K562 (cell line): Measurements from ENCODE around the gene UFSP2. TPM values are rescaled to one million over a fixed set of nuclear protein-coding genes. Genes with fewer than 3 reads are reported as not detected.

Experiments
- ATAC-seq: fragments of 200-7000 bp; cut with Tn5 transposase; 3 replicates; pipeline ENCODE4 v1.9.1; 2020; ENCODE audit warnings: moderate library complexity
- BruUV-seq: library from RNA; stranded (reverse); fragments of 400-500 nt; replicated peaks from 2 replicates; lab custom pipeline; 2021; lab: Mats Ljungman, UMichigan
- CTCF ChIA-PET: fragments of 300-600 bp; formaldehyde crosslinking; extraction: SDS; loops from one replicate; lab custom pipeline; 2021; ENCODE audit warnings: low intra/inter-chr PET ratio; lab: Yijun Ruan, JAX
- POLR2A ChIA-PET: fragments of 300-600, 350-650 bp; sonication (Branson Sonifier 250); formaldehyde crosslinking; extraction: SDS; loops from one replicate; lab custom pipeline; 2021; ENCODE audit warnings: antibody characterized with exemption, inconsistent platforms; lab: Yijun Ruan, JAX
- DNase-seq, 4 experiments: peaks; one replicate each; pipeline versions ENCODE4 v3.0.0 to v3.0.0-alpha.2; 2011 to 2018; ENCODE audit warnings: low spot score in 3 of 4, mixed read lengths in 3 of 4; ENCODE audit errors: extremely low read depth in 1 of 4
- FAIRE-seq: peaks from 2 replicates; lab custom pipeline; 2011; peaks lifted over from hg19 to GRCh38; lab: Jason Lieb, UNC
- H2AFZ ChIP-seq: 2 replicates; pipeline ENCODE4 v1.6.0; 2011; ENCODE audit warnings: low read depth, low read length, control low read depth, inconsistent platforms
- H3K27ac ChIP-seq: fragments of 200-600 bp; 3 replicates; pipeline ENCODE4 v1.8.0; 2011; ENCODE audit warnings: low read depth, mild to moderate bottlenecking, control low read depth, inconsistent platforms, low read length, moderate library complexity, mixed read lengths; ENCODE audit errors: extremely low read depth
- H3K27me3 ChIP-seq, 2 experiments: fragments of 300-600 bp in 1 of 2; 2 replicates in 1 of 2; 3 replicates in 1 of 2; pipeline versions ENCODE4 v1.6.0 to v1.8.0; 2011; ENCODE audit warnings: inconsistent platforms in 2 of 2, low read length in 2 of 2, mild to moderate bottlenecking in 1 of 2, mixed read lengths in 1 of 2, moderate library complexity in 1 of 2; ENCODE audit not compliant: control insufficient read depth in 2 of 2, insufficient read depth in 2 of 2
- H3K36me3 ChIP-seq: fragments of 300-600 bp; 3 replicates; pipeline ENCODE4 v1.8.0; 2011; ENCODE audit warnings: mild to moderate bottlenecking, low read length, inconsistent platforms; ENCODE audit not compliant: control insufficient read depth, insufficient read depth
- H3K4me1 ChIP-seq, 2 experiments: fragments of 200-600 bp in 1 of 2; replicated peaks in 1 of 2; 2 replicates in 1 of 2; 3 replicates in 1 of 2; pipeline versions ENCODE4 v1.5.1 to v1.8.0; 2011; ENCODE audit warnings: inconsistent platforms in 2 of 2, low read length in 2 of 2, mild to moderate bottlenecking in 1 of 2, mixed read lengths in 1 of 2, moderate library complexity in 1 of 2; ENCODE audit not compliant: control insufficient read depth in 2 of 2, insufficient read depth in 2 of 2
- H3K4me2 ChIP-seq: 2 replicates; pipeline ENCODE4 v1.6.1; 2011; ENCODE audit warnings: low read length, control low read depth, inconsistent platforms, mixed read lengths; ENCODE audit not compliant: insufficient read depth
- H3K4me3 ChIP-seq: fragments of 200-600 bp; sonication (generic), shearing (Covaris generic); 2 replicates; pipeline ENCODE4 v1.5.1; 2016; ENCODE audit warnings: control low read depth, inconsistent platforms
- H3K79me2 ChIP-seq: fragments of 200-600 bp; 3 replicates; pipeline ENCODE4 v1.8.0; 2011; ENCODE audit warnings: low read length, inconsistent platforms; ENCODE audit not compliant: control insufficient read depth, insufficient read depth
- H3K9ac ChIP-seq, 2 experiments: 2 replicates each; pipeline versions ENCODE4 v1.6.0 to v1.6.1; 2011; ENCODE audit warnings: low read depth in 2 of 2, low read length in 2 of 2, control low read depth in 1 of 2, inconsistent platforms in 1 of 2, mild to moderate bottlenecking in 1 of 2, mixed read lengths in 1 of 2; ENCODE audit not compliant: insufficient read depth in 1 of 2
- H3K9me1 ChIP-seq: one replicate; pipeline ENCODE4 v1.6.0; 2011; ENCODE audit warnings: inconsistent platforms, mild to moderate bottlenecking, low read length, moderate library complexity; ENCODE audit not compliant: control insufficient read depth, insufficient read depth
- H3K9me3 ChIP-seq: replicated peaks from 2 replicates; pipeline ENCODE4 v1.5.1; 2011; ENCODE audit warnings: low read depth, low read length, inconsistent platforms; ENCODE audit not compliant: control insufficient read depth, insufficient read depth
- H4K20me1 ChIP-seq: replicated peaks from 2 replicates; pipeline ENCODE4 v1.6.1; 2011; ENCODE audit warnings: low read length, inconsistent platforms, mixed read lengths; ENCODE audit not compliant: control insufficient read depth, insufficient read depth
- CBX3 ChIP-seq, 2 experiments: IDR thresholded peaks; 1 replicate in 1 of 2; 2 replicates in 1 of 2; pipeline ENCODE4 v1.6.1; 2012; ENCODE audit warnings: inconsistent platforms in 2 of 2, low read length in 2 of 2, borderline replicate concordance in 1 of 2, control low read depth in 1 of 2
- CXXC5 ChIP-seq: fragments of 250-450 bp; sonication (Bioruptor Pico); IDR thresholded peaks from 2 replicates; pipeline ENCODE4 v1.8.0; 2022; ENCODE audit warnings: inconsistent platforms, mild to moderate bottlenecking, moderate library complexity
- NFYB ChIP-seq: IDR thresholded peaks from 2 replicates; pipeline ENCODE4 v1.6.1; 2011; ENCODE audit warnings: mild to moderate bottlenecking, moderate library complexity; ENCODE audit not compliant: insufficient read length; ENCODE audit errors: extremely low read depth
- RBBP5 ChIP-seq: fragments of 200-600 bp; sonication (generic); IDR thresholded peaks from 2 replicates; pipeline ENCODE4 v1.6.1; 2012; ENCODE audit warnings: borderline replicate concordance, mild to moderate bottlenecking, low read length, control low read depth, inconsistent platforms; ENCODE audit not compliant: insufficient read depth, poor library complexity, severe bottlenecking
- SMARCC2 ChIP-seq: fragments of 450-650 bp; IDR thresholded peaks from 2 replicates; pipeline ENCODE4 v1.6.1; 2017; ENCODE audit warnings: antibody characterized with exemption, moderate library complexity, mild to moderate bottlenecking, low read depth
- SRSF7 ChIP-seq: fragments of 200-400 bp; formaldehyde crosslinking; optimal IDR thresholded peaks from 2 replicates; pipeline ENCODE3; 2017; ENCODE audit warnings: mild to moderate bottlenecking, low read depth, low read length
- TOE1 ChIP-seq, 2 experiments: fragments of 450-650 bp in 1 of 2; sonication (generic) in 1 of 2; formaldehyde crosslinking in 1 of 2; IDR thresholded peaks; 2 replicates each; pipeline versions ENCODE4 v1.7.1 to v1.8.0; 2016 to 2022; ENCODE audit warnings: borderline replicate concordance in 2 of 2, mild to moderate bottlenecking in 2 of 2, antibody characterized with exemption in 1 of 2, inconsistent platforms in 1 of 2, low read depth in 1 of 2, missing genetic modification reagents in 1 of 2, moderate library complexity in 1 of 2
- XRCC5 ChIP-seq: fragments of 200-400 bp; formaldehyde crosslinking; IDR thresholded peaks from 2 replicates; pipeline ENCODE4 v1.6.1; 2017; ENCODE audit warnings: low read depth, mild to moderate bottlenecking, low read length
- WGBS: fragments of 100-300 bp; shearing (Covaris generic); methylation state at CpG from one replicate; pipeline ENCODE4 v1.1.6; 2016; ENCODE audit warnings: low coverage, mixed read lengths; ENCODE audit not compliant: insufficient coverage; ENCODE audit errors: missing lambda C conversion rate; 5-methylcytosine and 5-hydroxymethylcytosine counted together
- in situ Hi-C: fragments of 300-500 bp; cut with MboI; formaldehyde crosslinking; loops from 4 replicates; pipeline ENCODE4 v1.15.0; 2018; ENCODE audit warnings: inconsistent platforms, mixed read lengths
- intact Hi-C: fragments of 100-400 bp; cut with micrococcal nuclease; formaldehyde crosslinking; loops from 2 replicates; pipeline ENCODE4 v1.14.2; 2022
- polyA plus RNA-seq, 8 experiments: library from polyadenylated mRNA; depleted of rRNA in 4 of 8; stranded (reverse) in 5 of 8; unstranded in 3 of 8; fragments of >200 nt; fragmentation: Nextera tagmentation in 2 of 8; fragmentation: Illumina TruSeq in 1 of 8; extraction: Ambion mirVana in 2 of 8; extraction: Trizol in 1 of 8; gene quantifications; 2 replicates each; pipeline versions ENCODE4 v1.2.1 to v1.2.3, GENCODE V29; 2011 to 2014; ENCODE audit warnings: inconsistent platforms in 1 of 8, missing spikeins in 1 of 8
- total RNA-seq, 7 experiments: library from RNA; depleted of rRNA in 6 of 7; stranded (reverse); fragments of >200 nt in 6 of 7; fragmentation: Illumina TruSeq in 2 of 7; extraction: Trizol in 2 of 7; gene quantifications; 2 replicates each; pipeline versions ENCODE4 v1.2.1 to v1.2.3, GENCODE V29; 2011 to 2021; ENCODE audit warnings: low replicate concordance in 1 of 7
- TF ChIP-seq, protein P1 (sequence below): IDR thresholded peaks from 2 replicates; pipeline ENCODE4 v1.6.1; 2011; ENCODE audit warnings: borderline replicate concordance, low read depth, mild to moderate bottlenecking, moderate library complexity, low read length; ENCODE audit not compliant: insufficient read depth, poor library complexity, severe bottlenecking
- TF ChIP-seq, protein P2 (sequence below), 2 experiments: fragments of 150-350 bp in 1 of 2; IDR thresholded peaks; 2 replicates each; pipeline ENCODE4 v1.6.1; 2012 to 2016; ENCODE audit warnings: low read depth in 2 of 2, low read length in 2 of 2, mild to moderate bottlenecking in 1 of 2, moderate library complexity in 1 of 2
- TF ChIP-seq, protein P3 (sequence below), 2 experiments: fragments of 450-650 bp in 1 of 2; sonication (generic) in 1 of 2; formaldehyde crosslinking; conservative IDR thresholded peaks; 2 replicates each; pipeline versions ENCODE4 v1.4.0 to v1.8.1; 2020 to 2022; ENCODE audit warnings: mild to moderate bottlenecking in 1 of 2, missing genetic modification reagents in 1 of 2

Gene UFSP2
- total and polyA plus RNA-seq, 9 of the 15 experiments (the other 6 are each of a cell fraction or from before 2014, with no cell fraction given): 20.1 to 55.8 (median 26.6) TPM

DNA sequence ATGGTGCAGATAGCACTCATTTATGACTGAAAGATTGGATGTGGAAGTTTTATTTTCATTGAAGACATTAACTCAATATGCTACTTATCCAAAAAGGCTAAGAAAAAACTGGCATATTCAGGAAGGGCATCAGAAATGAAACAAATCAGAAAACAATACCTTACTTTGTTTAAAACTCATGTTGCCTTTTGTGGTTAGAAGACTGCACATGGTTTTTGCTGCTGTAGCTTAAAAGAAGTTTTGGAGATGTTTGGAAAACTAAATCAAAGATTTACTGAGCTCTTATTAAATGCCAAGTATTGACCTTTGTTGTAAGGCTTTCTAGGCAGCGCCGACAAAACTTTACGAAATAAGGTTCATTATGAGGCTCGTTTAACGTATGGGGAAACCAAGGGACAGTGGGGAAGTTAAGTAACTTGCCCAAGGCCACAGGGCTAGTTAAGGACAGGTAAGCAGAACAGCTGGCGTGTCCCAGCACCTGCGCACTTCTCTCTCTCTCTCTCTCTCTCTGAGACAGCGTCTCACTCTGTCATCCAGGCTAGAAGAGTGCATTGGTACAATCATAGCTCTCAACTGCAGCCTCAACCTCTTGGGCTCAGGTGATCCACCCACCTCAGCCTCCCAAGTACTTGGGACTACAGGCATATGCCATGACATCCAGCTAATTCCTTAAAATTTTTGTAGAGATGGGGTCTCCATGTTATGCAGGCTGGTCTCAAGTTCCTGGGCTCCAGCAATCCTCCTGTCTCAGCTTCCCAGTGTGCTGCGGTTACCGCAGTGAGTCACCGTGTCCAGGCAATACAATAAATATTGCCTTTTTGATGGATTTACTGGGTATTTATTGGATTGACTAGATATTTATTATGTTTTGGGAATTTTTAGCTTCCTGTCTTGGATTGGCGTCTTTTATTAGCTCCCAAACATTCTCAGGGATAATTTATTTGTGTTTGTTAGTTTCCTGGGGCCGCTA, 46.2 kb downstream of the UFSP2 start (continued):
- TF ChIP-seq, protein P1, sequence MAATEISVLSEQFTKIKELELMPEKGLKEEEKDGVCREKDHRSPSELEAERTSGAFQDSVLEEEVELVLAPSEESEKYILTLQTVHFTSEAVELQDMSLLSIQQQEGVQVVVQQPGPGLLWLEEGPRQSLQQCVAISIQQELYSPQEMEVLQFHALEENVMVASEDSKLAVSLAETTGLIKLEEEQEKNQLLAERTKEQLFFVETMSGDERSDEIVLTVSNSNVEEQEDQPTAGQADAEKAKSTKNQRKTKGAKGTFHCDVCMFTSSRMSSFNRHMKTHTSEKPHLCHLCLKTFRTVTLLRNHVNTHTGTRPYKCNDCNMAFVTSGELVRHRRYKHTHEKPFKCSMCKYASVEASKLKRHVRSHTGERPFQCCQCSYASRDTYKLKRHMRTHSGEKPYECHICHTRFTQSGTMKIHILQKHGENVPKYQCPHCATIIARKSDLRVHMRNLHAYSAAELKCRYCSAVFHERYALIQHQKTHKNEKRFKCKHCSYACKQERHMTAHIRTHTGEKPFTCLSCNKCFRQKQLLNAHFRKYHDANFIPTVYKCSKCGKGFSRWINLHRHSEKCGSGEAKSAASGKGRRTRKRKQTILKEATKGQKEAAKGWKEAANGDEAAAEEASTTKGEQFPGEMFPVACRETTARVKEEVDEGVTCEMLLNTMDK: no peak

DNA sequence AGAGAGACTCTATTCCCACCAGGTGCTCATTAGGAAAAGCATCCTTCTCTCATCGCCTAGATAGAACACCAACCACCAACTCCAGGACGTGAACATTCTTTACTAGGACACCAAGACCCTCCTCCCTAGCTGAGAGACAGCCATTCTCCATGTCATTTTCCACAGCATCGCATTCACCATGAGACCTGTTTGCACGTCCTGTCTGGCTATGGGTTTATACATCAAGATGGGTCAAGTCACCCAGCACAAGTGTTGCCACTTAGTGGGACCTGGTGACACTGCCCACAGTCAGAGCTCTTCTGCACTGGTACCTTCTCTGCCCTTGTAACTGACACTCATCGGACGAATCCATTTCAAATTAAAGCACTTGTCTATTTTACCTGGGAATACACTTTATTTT, 47.5 kb downstream of the UFSP2 start:
- POLR2A ChIA-PET: interaction anchor here (2.4 kb wide), 1 partner anchor 12 kb away, joined by 5 read pairs; no protein-coding TSS in a partner anchor
- in situ Hi-C loops (no loop called here), intact Hi-C loops (no loop called here)
- CTCF ChIA-PET: no interaction called here
- Histone ChIP-seq H3K4me2 (no peak overlapping the region), H3K36me3 (no peaks in the 10 kb centered on the region), H3K9me3 (no peaks in the 10 kb centered on the region), H4K20me1 (no peaks in the 10 kb centered on the region), H3K9ac (no peak overlapping the region), H3K4me1 (peaks cover 0 to 12% of the 10 kb centered on the region in 2 experiments; a peak in 3 of 5 replicates), H3K27ac (no peak overlapping the region), H3K27me3 (no peaks in the 10 kb centered on the region), H3K4me3 (no peak overlapping the region), H3K79me2 (no peaks in the 10 kb centered on the region), H2AFZ (no peak overlapping the region), H3K9me1 (no peaks in the 10 kb centered on the region)
- DNase-seq: no peak
- BruUV-seq: no TSS peak
- no peak for FAIRE-seq
- WGBS: 72% methylated on average over 6 of the region's 6 CpGs
- ATAC-seq: no peak
- no peak for TF ChIP-seq RBBP5
- no peak for TF ChIP-seq SMARCC2
- TF ChIP-seq CXXC5 (CRISPR knock-in tag): no peak
- TF ChIP-seq, protein P2, sequence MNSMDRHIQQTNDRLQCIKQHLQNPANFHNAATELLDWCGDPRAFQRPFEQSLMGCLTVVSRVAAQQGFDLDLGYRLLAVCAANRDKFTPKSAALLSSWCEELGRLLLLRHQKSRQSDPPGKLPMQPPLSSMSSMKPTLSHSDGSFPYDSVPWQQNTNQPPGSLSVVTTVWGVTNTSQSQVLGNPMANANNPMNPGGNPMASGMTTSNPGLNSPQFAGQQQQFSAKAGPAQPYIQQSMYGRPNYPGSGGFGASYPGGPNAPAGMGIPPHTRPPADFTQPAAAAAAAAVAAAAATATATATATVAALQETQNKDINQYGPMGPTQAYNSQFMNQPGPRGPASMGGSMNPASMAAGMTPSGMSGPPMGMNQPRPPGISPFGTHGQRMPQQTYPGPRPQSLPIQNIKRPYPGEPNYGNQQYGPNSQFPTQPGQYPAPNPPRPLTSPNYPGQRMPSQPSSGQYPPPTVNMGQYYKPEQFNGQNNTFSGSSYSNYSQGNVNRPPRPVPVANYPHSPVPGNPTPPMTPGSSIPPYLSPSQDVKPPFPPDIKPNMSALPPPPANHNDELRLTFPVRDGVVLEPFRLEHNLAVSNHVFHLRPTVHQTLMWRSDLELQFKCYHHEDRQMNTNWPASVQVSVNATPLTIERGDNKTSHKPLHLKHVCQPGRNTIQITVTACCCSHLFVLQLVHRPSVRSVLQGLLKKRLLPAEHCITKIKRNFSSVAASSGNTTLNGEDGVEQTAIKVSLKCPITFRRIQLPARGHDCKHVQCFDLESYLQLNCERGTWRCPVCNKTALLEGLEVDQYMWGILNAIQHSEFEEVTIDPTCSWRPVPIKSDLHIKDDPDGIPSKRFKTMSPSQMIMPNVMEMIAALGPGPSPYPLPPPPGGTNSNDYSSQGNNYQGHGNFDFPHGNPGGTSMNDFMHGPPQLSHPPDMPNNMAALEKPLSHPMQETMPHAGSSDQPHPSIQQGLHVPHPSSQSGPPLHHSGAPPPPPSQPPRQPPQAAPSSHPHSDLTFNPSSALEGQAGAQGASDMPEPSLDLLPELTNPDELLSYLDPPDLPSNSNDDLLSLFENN (IDR thresholded peaks at IDR 0.05; ENCODE audit: low read depth in 2 of 2, low read length in 2 of 2): no peak
- no peak for TF ChIP-seq CBX3 (IDR thresholded peaks at IDR 0.05; ENCODE audit: borderline replicate concordance in 1 of 2, low read length in 2 of 2)
- no peak for TF ChIP-seq TOE1 (IDR thresholded peaks at IDR 0.05; ENCODE audit: borderline replicate concordance)
- no peak for TF ChIP-seq TOE1 (CRISPR knock-in tag; IDR thresholded peaks at IDR 0.05; ENCODE audit: borderline replicate concordance, low read depth)
- no peak for TF ChIP-seq SRSF7
- TF ChIP-seq, protein P3, sequence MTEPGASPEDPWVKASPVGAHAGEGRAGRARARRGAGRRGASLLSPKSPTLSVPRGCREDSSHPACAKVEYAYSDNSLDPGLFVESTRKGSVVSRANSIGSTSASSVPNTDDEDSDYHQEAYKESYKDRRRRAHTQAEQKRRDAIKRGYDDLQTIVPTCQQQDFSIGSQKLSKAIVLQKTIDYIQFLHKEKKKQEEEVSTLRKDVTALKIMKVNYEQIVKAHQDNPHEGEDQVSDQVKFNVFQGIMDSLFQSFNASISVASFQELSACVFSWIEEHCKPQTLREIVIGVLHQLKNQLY (CRISPR knock-in tag; conservative IDR thresholded peaks at IDR 0.05): no peak
- TF ChIP-seq XRCC5: no peak
- TF ChIP-seq NFYB: no peak
